Chondrocyte (in vitro differentiated cells): Measurements from ENCODE around the gene DNAJC11. TPM values are rescaled to one million over a fixed set of nuclear protein-coding genes. Genes with fewer than 3 reads are reported as not detected.

Experiments
- DNase-seq: peaks from one replicate; pipeline ENCODE4 v3.0.0; 2021; ENCODE audit warnings: mixed read lengths, low spot score
- H3K27ac Mint-ChIP-seq: one replicate; pipeline ENCODE4 v1.8.0; 2021; ENCODE audit warnings: mild to moderate bottlenecking, moderate library complexity, mixed read lengths; ENCODE audit not compliant: unreplicated experiment
- H3K27me3 Mint-ChIP-seq: 2 replicates; pipeline ENCODE4 v1.8.0; 2021; ENCODE audit warnings: low read depth, mixed read lengths
- H3K36me3 Mint-ChIP-seq: 2 replicates; pipeline ENCODE4 v1.8.0; 2021; ENCODE audit warnings: low read depth, mixed read lengths
- H3K4me1 Mint-ChIP-seq: 2 replicates; pipeline ENCODE4 v1.8.0; 2021; ENCODE audit warnings: low read depth, mild to moderate bottlenecking, mixed read lengths
- H3K4me3 Mint-ChIP-seq: one replicate; pipeline ENCODE4 v1.8.0; 2021; ENCODE audit warnings: mild to moderate bottlenecking, moderate library complexity, mixed read lengths; ENCODE audit not compliant: unreplicated experiment
- H3K9me3 Mint-ChIP-seq: 2 replicates; pipeline ENCODE4 v1.8.0; 2021; ENCODE audit warnings: low read depth, mixed read lengths
- total RNA-seq: library from RNA; stranded (reverse); gene quantifications from 3 replicates; pipeline ENCODE4 v1.2.1, GENCODE V29; 2021
- TF ChIP-seq, protein P1 (sequence below): fragments of 200-600 bp; sonication (generic); IDR thresholded peaks from 2 replicates; pipeline ENCODE4 v1.5.0; 2021; ENCODE audit warnings: antibody characterized with exemption, mild to moderate bottlenecking, moderate library complexity

DNAJC11 gene
- total RNA-seq, 1 donor from 2014 or later, result 46.3 TPM

DNA sequence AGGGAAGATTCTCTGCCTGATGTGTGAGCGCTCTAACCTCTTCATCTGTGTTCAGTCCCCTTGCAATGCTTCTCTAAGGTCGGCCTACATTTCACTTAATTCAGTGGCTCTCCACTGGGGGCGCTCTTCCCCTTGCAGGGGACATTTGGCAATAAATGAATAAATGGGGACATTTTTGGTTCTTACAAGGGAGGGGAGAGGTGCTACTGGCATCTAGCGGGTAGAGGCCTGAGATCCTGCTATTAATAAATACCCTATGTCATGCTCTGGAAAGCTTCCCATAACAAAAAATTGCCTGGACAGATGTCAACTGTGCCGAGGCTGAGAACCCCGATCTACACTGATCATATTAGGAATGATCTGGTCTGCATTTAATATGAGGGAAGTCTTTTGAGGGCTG lies 25.9 kb upstream of the DNAJC11 start:
- Mint-ChIP-seq H3K27ac (no peak overlapping the region), H3K27me3 (no peaks in the 10 kb centered on the region), H3K4me1 (peaks cover 23% of the 10 kb centered on the region), H3K9me3 (no peaks in the 10 kb centered on the region), H3K4me3 (no peak overlapping the region), H3K36me3 (no peaks in the 10 kb centered on the region)
- TF ChIP-seq, protein P1, sequence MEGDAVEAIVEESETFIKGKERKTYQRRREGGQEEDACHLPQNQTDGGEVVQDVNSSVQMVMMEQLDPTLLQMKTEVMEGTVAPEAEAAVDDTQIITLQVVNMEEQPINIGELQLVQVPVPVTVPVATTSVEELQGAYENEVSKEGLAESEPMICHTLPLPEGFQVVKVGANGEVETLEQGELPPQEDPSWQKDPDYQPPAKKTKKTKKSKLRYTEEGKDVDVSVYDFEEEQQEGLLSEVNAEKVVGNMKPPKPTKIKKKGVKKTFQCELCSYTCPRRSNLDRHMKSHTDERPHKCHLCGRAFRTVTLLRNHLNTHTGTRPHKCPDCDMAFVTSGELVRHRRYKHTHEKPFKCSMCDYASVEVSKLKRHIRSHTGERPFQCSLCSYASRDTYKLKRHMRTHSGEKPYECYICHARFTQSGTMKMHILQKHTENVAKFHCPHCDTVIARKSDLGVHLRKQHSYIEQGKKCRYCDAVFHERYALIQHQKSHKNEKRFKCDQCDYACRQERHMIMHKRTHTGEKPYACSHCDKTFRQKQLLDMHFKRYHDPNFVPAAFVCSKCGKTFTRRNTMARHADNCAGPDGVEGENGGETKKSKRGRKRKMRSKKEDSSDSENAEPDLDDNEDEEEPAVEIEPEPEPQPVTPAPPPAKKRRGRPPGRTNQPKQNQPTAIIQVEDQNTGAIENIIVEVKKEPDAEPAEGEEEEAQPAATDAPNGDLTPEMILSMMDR, result peak; percentile 91
- DNase-seq, result no peak

- Mint-ChIP-seq H3K4me1 (peaks cover 23% of the 10 kb centered on the region), H3K9me3 (no peaks in the 10 kb centered on the region), H3K4me3 (no peak overlapping the region), H3K27me3 (no peaks in the 10 kb centered on the region), H3K27ac (no peak overlapping the region), H3K36me3 (no peaks in the 10 kb centered on the region)
- TF ChIP-seq, protein P1, result no peak
- no peak for DNase-seq
Observed at GRCh38 chr1:6726253-6726652, 24.6 kb upstream of the DNAJC11 start.

DNA sequence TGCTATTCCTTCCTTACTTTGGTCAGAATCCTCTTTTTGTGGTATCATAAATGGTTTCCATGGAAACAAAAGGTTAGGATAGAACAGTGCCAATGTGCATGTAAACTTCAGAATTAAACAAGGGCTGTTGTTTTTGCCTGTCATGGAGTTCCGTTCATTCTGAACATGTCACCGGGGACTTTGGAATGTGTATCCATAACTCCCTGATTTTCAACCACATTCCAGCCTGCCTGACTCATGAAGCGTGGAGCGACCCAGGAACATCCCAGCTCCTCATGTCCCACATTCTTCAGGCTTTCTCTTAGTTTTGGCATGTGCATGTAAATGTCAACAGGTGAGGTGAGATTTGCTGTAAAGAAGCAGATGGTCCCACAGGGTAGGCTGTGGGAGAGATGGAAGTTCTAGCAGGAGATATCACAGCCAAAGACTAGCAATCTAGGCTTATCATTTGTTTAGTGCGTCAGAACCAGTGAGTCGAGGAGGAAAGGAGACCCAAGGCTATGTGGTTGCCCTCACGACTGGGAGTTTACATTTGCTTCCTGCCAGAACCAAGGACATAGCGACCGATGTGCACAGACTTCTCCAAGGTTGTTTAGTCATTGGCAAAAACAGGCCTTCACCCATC lies 23.0 kb upstream of the DNAJC11 start:
- H3K27me3 Mint-ChIP-seq, result no peaks in the 10 kb centered on the region
- no peaks in the 10 kb centered on the region for H3K9me3 Mint-ChIP-seq
- no peak for DNase-seq
- peak overlapping the region; percentile 86 for H3K27ac Mint-ChIP-seq
- TF ChIP-seq, protein P1, result no peak
- no peaks in the 10 kb centered on the region for H3K36me3 Mint-ChIP-seq
- H3K4me1 Mint-ChIP-seq, result peaks cover 23% of the 10 kb centered on the region
- H3K4me3 Mint-ChIP-seq, result no peak overlapping the region

- no peaks in the 10 kb centered on the region for H3K27me3 Mint-ChIP-seq
- no peaks in the 10 kb centered on the region for H3K36me3 Mint-ChIP-seq
- TF ChIP-seq, protein P1, result no peak
- no peaks in the 10 kb centered on the region for H3K9me3 Mint-ChIP-seq
- H3K27ac Mint-ChIP-seq, result peak overlapping the region; percentile 86
- DNase-seq, result no peak
- H3K4me1 Mint-ChIP-seq, result peaks cover 23% of the 10 kb centered on the region
- no peak overlapping the region for H3K4me3 Mint-ChIP-seq
Observed at GRCh38 chr1:6723621-6724428, 22.2 kb upstream of the DNAJC11 start.

- H3K27me3 Mint-ChIP-seq, result peaks cover 22% of the 10 kb centered on the region
- no peak for DNase-seq
- no peak overlapping the region for H3K27ac Mint-ChIP-seq
- peaks cover 13% of the 10 kb centered on the region for H3K9me3 Mint-ChIP-seq
- H3K4me1 Mint-ChIP-seq, result no peaks in the 10 kb centered on the region
- H3K36me3 Mint-ChIP-seq, result peaks cover 6% of the 10 kb centered on the region
- TF ChIP-seq, protein P1, result no peak
- H3K4me3 Mint-ChIP-seq, result no peak overlapping the region
Observed at GRCh38 chr1:6711174-6711573, 9.6 kb upstream of the DNAJC11 start.
